ENCODE results near the gene PRKAR2B.

- no peak for TF ChIP-seq CTCF (IDR thresholded peaks at IDR 0.05)
- no peak for TF ChIP-seq POLR2A (IDR thresholded peaks at IDR 0.05)
Measured at GRCh38 chr7:107049971-107050532, 5.5 kb downstream of the PRKAR2B start.

Measured in uterus (tissue), 2 donors.